HG02938 (cell line): Measurements from ENCODE around the gene PTPN6.
A peak's percentile ranks its signal among the peaks of the same experiment; 100 is the strongest.

Experiments used
- ATAC-seq: cut with Tn5 transposase; IDR thresholded peaks from one replicate; pipeline ENCODE4 v1.9.1; 2021; ENCODE audit warnings: mild to moderate bottlenecking, moderate library complexity; ENCODE audit not compliant: unreplicated experiment

PTPN6 gene

DNA sequence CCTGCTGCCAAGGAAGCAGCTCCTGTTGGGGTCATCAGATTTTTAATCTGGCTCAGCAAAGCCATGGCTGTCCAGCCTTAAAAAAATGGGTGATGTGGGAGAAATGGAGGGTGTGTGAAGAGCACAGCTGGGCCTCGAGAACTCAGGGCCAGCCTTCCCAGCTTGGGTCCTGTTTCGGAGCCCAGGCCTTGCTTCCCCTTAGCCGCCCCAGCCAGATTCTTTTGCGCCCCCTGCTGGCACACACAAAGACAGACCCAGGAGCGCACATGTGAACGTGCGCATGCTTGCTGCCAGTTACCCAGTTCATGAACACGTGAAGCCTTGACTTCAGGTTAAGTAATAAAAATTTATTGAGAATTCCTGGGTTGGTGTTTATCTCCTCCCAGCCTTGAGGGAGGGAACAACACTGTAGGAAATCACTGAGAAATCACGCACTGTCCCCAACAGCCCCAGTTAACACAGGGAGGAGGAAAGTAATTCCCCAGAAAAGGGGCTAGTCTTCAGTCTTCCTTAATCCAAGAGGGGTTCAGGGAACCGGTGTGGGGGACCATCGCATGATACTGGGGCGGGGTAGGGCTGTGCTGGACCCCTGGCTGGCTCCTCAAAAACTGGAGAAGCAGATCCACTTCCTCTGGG lies 14.0 kb downstream of the PTPN6 start:
- no peak for ATAC-seq

DNA sequence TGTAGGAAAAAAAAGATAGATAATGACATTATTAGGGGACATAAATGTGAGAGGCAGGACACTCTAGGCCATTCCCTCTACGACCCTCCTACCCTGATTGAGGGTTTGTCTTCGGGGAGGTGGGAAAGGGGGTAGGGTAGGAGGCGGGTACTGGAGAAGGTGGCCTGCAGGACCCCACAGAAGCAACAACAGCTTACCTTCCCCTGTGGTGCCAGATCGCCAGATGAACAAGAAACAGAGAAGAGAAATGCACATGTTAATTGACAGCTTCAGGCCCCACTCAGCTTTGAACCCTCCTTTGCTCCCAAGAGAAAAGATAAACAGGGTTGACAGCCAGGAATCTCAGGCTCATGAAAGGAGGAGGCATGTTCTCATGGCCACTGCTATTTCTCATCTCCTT lies 14.6 kb downstream of the PTPN6 start:
- ATAC-seq = no peak

DNA sequence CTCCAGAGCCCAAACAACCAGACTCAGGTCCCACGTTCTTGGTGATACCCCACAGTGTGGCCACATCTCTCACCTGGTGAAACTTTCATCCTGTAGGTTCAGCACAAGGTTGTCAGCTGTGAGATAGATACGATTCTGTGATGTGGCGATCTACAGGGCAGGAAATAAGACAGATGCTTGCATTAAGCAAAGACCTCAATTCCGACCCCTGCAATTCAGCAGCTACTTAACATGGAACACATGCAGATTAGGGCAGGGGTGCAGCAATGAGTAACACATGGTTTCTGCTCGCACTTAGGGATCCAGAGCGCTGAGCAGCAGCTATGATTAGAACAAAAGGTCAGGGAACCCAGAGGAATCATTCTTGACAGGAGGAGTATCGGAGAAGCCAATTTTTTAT lies 15.2 kb downstream of the PTPN6 start:
- no peak for ATAC-seq

DNA sequence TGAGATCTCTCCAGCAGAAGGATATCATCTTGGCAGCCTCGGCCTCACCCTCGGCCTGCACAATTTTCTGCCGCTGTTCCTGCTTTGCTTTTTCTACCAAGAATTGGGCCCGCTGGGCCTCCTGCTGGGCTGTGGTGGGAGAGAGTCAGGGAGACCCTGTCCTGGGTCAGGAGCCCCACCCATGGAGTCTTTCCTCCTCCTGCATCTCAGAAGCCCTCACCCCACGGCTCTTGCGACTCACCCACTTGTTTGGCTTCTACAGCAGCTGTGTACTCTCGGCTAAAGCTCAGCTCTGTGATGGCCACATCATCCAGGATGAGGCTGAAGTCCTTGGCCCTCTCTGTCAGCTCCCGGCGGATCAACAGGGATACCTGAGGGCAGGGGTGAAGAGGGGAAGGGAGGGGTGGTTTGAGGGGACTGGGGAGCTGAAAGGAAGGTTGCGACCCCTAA lies 16.5 kb downstream of the PTPN6 start:
- ATAC-seq = no peak

DNA sequence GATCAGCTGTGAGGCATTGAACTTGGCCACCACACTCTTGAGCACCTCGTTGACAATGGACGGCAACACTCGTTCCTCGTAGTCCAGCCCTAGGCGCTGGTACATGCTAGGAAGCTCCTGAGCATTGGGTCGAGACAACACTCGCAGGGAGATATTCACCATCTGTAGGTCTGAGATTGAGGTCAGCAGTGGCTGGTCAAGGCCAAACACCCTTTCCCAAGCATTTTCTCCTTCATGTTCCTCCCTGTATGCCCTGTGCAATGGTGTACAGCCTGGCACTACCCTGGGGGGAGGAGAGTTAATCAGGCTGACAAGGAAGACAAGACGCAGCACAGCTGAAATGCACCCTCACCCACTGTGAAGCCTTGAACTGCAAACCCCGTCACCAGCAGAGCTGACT lies 17.3 kb downstream of the PTPN6 start:
- no peak for ATAC-seq

DNA sequence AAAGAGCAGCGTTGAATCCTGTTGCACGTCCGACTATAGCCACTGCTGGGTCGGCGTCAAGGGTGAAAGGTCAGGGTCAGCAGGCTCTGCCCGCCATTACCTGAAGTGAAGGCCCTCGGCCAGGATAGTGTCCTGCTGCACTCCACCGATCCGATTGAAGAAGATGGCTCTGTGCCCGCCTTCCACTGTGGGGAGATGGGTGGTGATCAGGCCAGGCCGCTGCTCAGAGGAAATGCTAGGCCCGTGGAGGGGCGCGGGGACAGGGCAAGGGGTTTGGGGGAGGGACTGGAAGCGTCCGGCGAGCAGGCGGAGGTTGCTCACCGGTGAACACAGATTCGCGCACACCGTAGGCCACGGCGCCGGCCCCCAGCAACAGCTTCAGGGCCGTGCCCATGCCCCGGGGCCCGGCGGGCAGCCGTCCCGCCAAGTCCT lies 19.0 kb downstream of the PTPN6 start:
- peak; percentile 16 for ATAC-seq

DNA sequence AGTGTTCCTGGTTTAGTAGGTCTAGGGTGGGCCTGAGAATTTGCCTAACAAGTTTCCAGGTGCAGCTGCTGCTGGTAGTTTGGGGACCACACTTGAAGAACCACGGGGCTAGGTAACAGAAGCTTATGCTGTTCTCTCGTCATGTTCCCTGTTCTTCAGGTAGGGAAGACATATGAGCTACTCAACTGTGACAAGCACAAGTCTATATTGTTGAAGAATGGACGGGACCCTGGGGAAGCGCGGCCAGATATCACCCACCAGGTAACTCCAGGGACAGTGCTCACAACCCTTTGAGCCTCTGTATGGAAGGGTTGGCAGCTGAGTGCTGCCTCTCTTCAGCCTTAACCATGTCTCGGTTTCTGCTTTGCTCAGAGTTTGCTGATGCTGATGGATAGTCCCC lies 23.0 kb downstream of the PTPN6 start:
- no peak for ATAC-seq

DNA sequence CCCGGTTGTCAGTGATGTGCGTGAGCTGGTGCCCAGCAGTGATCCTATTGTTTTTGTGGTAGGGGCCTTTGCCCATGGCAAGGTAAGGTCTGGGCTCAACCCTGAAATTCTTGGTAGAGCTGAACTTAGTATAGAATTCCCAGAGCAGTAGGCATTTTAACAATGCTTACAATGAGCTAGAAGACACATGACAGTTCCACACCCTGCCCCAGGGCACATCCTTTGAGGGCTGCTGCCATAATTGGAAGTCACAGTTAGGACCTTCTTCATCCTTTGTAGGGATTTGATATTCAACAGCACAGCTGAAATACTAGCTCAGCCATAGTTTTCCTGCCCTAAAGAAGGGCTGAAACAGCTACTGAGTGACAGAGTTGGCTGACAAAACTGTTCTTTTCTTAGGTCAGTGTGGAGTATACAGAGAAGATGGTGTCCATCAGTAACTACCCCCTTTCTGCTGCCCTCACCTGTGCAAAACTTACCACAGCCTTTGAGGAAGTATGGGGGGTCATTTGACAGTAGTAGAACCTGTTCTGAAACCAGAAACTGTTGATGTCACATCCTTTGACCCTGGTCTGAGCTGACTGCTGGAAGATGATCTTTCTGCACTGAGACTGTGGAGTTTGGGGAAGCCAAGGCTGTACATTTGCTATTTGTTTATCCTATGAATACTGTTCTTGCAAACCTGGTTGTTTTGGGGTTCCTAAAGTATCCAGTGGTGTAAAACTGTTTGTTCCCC lies 24.3 kb downstream of the PTPN6 start:
- no peak for ATAC-seq

DNA sequence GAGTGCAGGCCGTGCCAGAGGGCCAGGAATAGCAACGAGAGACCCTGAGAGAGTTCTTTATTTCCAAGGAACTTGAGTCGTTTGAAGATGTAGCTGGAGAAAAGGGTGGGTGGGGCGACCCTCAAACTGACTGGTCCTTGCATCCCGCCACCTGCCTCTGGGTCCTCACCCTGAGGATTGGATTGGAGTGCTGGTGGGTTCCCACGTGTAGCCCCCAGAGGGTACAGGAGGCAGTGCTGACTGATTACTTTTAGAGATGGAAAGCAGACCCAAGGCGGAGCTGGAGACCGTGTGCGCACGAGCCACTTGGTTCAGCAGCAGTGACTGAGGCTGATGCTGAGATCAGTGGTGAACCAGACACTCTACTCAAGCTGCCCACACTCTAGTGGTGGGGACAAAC lies 26.5 kb downstream of the PTPN6 start:
- ATAC-seq = no peak

DNA sequence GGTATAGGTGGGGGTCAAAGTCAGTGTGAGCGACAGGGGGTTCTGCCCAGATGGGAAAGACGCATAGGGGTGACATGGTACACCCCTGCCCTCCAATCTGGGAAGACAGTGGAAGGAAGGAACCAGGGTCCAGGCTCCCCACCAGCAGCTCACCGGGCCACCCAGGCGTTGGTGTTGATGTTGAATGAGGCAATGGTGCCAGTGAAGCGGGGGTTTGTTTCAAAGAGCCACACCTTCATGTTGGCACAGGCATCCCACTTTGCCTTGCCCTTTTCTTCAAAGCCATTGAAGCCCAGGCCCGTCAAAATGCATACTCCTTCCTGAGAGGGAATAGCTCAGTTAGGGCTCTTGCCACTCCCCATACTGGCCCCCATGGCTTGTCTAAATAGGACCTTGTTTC lies 27.0 kb downstream of the PTPN6 start:
- ATAC-seq = no peak

DNA sequence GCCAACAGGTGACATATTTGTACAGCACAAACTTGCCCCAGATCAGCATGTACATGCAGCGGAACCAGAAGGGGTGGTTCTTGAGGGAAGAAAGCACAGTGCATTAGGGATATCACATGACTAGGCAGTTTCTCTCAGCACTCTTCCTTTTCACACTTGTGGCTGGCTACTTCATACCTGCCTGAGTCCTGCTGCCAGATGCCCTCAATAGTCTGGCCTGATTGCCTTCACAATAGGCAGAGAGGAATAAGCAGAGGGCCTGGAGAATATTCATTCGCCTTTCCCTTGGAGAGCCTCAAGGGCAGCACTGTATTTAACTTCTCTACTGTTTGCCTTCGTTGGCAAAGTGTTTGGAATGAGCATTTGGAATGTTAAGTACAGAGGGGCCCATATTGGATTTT lies 27.5 kb downstream of the PTPN6 start:
- no peak for ATAC-seq

DNA sequence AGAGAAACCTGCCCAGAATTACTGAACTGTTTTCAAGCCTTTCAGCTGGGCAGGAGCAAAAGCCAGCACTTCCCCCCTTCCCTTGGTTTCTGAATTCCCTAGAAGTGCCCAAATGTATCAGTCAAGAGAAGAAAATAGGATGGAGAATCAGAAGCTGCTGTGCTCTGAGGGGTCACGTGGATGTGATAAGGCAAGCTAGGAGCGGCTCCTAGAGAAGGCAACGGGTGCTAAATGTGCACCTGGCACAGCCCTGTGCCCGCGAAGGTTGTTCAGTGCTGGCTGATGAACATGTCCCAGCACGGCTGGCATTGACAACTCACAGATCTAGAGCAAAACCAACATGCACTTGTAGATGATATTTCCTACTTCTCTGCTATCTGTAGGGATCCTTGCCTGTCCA lies 27.9 kb downstream of the PTPN6 start:
- no peak for ATAC-seq

DNA sequence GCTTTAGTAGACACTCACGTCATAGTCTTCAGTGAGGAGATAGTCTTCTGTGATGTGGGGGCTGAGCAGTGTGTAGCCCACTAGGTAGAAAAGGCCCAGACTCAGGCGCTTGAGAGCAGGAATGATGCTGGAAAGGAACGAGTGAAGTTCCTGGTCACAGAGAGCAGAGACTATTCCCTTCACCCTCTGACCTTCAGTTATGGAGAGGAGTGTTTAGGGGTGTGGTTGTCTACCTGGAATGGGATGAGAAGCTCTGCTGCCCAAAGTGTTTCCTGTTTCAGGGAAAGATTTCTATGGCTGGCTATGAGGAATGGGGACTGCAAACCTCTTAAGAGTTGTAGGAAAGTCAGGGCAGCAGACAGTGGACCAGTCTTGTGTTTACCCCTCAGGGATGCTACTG lies 28.3 kb downstream of the PTPN6 start:
- no peak for ATAC-seq

DNA sequence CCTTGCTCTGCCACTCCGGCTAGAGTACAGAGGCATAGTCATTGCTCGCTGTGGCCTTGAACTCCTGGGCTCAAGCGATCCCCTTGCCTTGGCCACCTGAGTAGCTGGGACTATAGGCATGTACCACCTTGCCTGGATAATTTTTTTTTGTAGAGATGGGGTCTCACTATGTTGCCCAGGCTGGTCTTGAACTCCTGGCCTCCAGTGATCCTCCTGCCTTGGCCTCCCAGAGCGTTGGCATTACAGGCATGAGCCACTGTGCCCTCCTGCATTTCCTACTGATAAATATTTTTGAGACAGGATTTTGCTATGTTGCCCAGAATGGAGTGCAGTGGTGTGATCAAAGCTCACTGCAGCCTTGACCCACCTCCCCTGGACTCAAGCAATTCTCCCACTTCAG lies 28.9 kb downstream of the PTPN6 start:
- ATAC-seq = no peak

DNA sequence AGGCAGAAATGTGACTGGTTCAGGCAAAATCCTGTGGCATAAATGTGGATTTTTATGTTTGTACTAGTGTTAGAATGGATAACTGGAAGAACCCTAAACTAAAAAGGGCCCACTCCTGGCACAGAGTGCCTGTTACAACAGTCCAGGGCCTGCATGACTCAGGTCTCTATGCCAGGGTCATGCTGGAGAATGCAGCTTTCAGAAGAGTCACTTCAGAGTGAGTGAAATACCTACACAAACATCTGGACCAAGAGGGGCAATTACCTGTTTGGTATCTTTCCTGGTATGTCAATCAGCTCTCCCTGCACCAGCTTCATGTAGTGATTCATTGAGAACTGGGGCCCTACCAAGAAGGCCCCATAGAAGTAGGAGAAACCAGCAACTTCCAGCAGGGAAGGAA lies 29.6 kb downstream of the PTPN6 start:
- no peak for ATAC-seq

DNA sequence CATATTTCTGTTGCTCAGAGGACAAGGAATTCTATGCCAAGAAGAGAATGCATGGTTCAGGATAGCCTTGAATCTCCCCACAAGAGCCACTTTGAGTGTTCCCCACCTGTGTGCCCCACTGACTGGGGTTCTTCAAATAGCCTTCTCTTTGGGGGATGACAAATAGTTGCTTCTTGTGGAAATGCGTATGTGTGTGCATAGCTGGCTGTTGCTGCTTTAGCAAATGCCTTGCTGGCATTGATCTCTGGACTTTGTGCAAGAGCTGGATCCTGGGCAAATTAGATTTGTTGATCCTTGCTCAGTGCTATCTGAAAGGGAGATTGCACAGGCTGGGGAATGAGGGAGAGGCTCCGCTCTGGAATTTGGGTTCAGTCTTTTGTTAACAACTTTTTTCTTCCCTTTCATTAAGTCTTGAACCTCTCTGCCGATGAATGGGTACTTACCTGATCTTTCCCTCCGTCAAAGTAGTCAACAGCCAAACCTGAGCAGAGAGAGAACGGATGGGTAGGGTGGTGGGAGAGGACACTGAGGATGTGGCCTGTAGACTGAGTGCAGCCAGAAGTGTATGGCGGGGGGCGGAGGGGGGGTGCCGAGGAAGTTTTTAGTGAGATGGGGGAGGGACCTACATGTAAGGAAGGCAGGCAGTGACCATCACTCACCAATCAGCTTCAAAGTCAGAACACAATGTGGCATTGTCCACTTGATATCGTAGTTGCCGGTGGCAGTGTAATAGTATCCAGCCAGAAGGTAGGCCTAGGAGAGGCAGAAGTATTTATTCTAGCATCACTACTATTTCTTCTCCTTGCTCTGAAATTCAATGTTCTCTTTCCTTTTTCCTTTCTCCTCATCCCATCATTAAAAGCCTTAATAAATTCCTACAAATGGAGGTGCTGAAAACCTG lies 30.2 kb downstream of the PTPN6 start:
- no peak for ATAC-seq

DNA sequence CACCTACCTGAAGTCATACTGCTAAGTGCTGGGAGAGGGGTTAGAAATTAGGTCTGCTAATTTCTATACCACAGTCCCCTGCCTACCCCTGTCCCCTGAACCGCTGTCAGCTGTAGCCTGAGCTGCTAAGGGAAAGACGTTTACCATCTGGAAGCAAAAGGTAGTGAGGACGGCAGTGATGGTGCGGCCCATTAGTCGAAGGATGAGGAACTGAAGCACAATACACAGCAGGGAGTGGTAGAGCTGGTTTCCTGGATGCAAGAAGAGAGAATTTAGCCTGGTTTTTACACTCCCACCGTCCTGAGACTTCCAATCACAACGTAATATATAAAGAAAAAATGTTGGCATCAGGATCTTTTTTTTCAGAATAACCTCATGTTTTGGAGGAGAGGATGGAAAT lies 31.4 kb downstream of the PTPN6 start:
- no peak for ATAC-seq

DNA sequence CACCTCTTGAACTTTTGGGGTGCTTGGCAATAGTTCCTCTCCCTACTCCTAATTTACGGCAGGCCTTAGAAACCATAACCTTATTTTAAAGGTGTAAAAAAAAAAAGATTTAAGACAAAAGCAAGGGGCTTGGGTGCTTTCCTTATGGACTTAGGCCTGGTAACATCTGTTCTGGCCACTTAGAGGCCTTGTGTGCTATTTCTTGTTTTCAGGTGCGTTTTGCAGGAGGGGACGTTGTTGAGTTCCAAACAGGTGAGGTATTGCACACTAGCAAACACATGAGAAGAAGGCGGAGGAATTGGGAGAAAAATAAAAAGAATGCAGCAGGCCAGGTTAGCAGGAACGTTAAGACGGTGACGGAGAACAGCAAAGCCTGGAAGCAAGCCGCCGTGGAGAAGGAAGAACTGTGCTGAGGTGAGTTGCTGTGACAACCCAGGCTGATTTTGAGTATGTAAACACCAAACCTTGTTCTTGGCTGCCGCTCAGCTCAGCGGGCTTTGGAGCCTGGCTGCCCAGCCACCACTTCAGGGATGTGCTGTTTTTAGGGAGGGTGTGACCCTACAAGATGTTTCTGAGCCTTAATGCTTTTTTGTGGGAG lies 36.9 kb downstream of the PTPN6 start:
- ATAC-seq = no peak

DNA sequence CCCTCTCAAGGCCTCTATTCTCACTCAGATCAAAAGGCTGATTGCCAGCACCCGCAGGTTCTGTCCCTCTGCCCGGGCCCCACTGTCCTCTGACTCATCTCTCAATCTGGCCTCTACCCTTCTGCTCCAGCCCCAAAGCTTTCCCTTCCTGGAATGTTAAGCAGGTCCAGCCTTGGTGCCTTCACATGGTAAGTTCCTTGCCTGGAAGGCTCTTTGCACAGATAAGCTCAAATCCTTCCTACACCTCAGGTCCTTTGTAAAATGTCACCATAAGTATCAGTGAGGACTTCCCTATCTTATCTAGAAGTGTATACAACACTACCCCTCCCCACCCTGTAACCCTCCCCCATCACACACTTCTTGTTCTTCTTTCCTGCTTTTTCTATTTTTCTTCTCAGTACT lies 44.9 kb downstream of the PTPN6 start:
- no peak for ATAC-seq

DNA sequence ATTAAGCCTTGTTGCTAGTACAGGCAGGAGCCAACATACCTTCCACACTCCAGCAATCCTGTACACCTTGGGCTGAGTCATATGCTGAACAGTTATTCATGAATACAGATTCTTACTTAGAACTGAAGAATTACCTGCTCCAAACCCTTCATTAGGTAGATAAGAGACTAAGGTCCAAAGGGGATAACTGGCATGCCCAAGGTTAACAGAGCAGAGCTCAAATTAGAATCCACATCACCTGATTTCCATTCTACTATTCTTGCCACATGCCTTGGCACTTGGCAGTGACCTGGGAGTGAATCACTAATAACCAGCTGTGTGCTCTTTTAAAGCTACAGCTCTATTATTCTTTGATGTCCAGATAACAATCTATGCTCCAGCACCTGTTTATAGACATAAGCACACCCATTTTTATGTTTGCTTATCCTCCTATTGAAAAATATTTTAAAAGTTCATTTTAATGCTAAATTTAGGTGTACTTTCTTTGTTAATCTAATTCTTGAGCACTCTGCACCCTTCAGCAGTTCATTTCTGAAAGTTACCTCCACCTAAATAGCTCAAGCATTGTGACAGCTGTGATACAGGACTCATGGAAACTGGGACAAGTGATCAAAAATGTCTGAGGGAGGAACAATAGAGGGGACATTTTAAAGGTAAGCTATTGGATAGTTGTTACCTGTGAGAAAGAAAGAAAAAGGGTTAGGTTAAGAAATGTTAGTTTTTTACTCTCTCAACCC lies 47.7 kb downstream of the PTPN6 start:
- no peak for ATAC-seq
